Neural cell (in vitro differentiated cells): ENCODE results near the gene KCNA2. TPM values are rescaled to one million over a fixed set of nuclear protein-coding genes. Genes with fewer than 3 reads are reported as not detected.
A peak's percentile ranks its signal among the peaks of the same experiment; 100 is the strongest.

ENCODE experiments used
- H2AFZ ChIP-seq: fragments of 200-600, 300-800 bp; sonication (generic), shearing (Covaris generic); 2 replicates; pipeline ENCODE4 v1.6.0; 2014; ENCODE audit warnings: low read depth, mild to moderate bottlenecking, antibody characterized with exemption, low read length, moderate library complexity
- H3F3A ChIP-seq: fragments of 200-600 bp; shearing (Covaris generic); 2 replicates; pipeline ENCODE4 v1.6.1; 2016; ENCODE audit warnings: mild to moderate bottlenecking, moderate library complexity, mixed read lengths, antibody characterized with exemption, low read length; ENCODE audit not compliant: insufficient read depth, poor library complexity, severe bottlenecking
- H3K27ac ChIP-seq: fragments of 200-600, 300-800 bp; sonication (generic), shearing (Covaris generic); 2 replicates; pipeline ENCODE4 v1.5.1; 2014; ENCODE audit warnings: mild to moderate bottlenecking, low read length, moderate library complexity
- H3K27me3 ChIP-seq: fragments of 300-800, 200-600 bp; sonication (generic), shearing (Covaris generic); 2 replicates; pipeline ENCODE4 v1.6.0; 2014; ENCODE audit warnings: mild to moderate bottlenecking, low read depth, low read length, moderate library complexity; ENCODE audit not compliant: insufficient read depth
- H3K36me3 ChIP-seq: fragments of 300-800, 200-600 bp; sonication (generic), shearing (Covaris generic); 2 replicates; pipeline ENCODE4 v1.5.1; 2014; ENCODE audit warnings: mild to moderate bottlenecking, antibody characterized with exemption, low read length, moderate library complexity; ENCODE audit not compliant: insufficient read depth
- H3K4me2 ChIP-seq: fragments of 300-800, 200-600 bp; sonication (generic), shearing (Covaris generic); 2 replicates; pipeline ENCODE4 v1.6.0; 2014; ENCODE audit warnings: mild to moderate bottlenecking, low read length
- H3K4me3 ChIP-seq: fragments of 300-800, 200-600 bp; sonication (generic), shearing (Covaris generic); 2 replicates; pipeline ENCODE4 v1.5.1; 2014; ENCODE audit warnings: mild to moderate bottlenecking, low read length, moderate library complexity
- H3K79me2 ChIP-seq: fragments of 200-600 bp; shearing (Covaris generic); replicated peaks from 2 replicates; pipeline ENCODE4 v1.6.0; 2014; ENCODE audit warnings: mild to moderate bottlenecking, low read length, moderate library complexity; ENCODE audit not compliant: insufficient read depth
- H3K9ac ChIP-seq: fragments of 300-800, 200-600 bp; sonication (generic), shearing (Covaris generic); 2 replicates; pipeline ENCODE4 v1.6.1; 2016; ENCODE audit warnings: mild to moderate bottlenecking, low read length, mixed read lengths
- H3K9me2 ChIP-seq: fragments of 200-600 bp; shearing (Covaris generic); 2 replicates; pipeline ENCODE4 v1.6.1; 2016; ENCODE audit warnings: mild to moderate bottlenecking, low read length, mixed read lengths; ENCODE audit not compliant: insufficient read depth
- H3K9me3 ChIP-seq: fragments of 200-600, 300-800 bp; sonication (generic), shearing (Covaris generic); 2 replicates; pipeline ENCODE4 v1.6.1; 2016; ENCODE audit warnings: mild to moderate bottlenecking, mixed run types, low read length, moderate library complexity, mixed read lengths
- H4K20me1 ChIP-seq: fragments of 200-600 bp; shearing (Covaris generic); 2 replicates; pipeline ENCODE4 v1.6.1; 2016; ENCODE audit warnings: mild to moderate bottlenecking, mixed run types; ENCODE audit not compliant: insufficient read depth
- CTCF ChIP-seq: fragments of 450-650 bp; IDR thresholded peaks from 2 replicates; pipeline ENCODE4 v1.5.1; 2014; ENCODE audit warnings: antibody characterized with exemption, mild to moderate bottlenecking, moderate library complexity; ENCODE audit not compliant: poor library complexity, severe bottlenecking
- EP300 ChIP-seq: fragments of 450-650 bp; conservative IDR thresholded peaks from 2 replicates; pipeline ENCODE4 v1.6.1; 2014; ENCODE audit warnings: antibody characterized with exemption, mild to moderate bottlenecking, moderate library complexity; ENCODE audit not compliant: poor library complexity, severe bottlenecking
- EZH2 ChIP-seq: fragments of 200-600, 300-800 bp; shearing (Covaris generic), sonication (generic); IDR thresholded peaks from 2 replicates; pipeline ENCODE4 v1.6.1; 2014; ENCODE audit warnings: antibody characterized with exemption, low read length, borderline replicate concordance, mild to moderate bottlenecking; ENCODE audit not compliant: insufficient read depth, poor library complexity, severe bottlenecking
- MXI1 ChIP-seq: fragments of 450-650 bp; conservative IDR thresholded peaks from 2 replicates; pipeline ENCODE4 v1.6.1; 2014; ENCODE audit warnings: antibody characterized with exemption, mild to moderate bottlenecking; ENCODE audit not compliant: poor library complexity, severe bottlenecking
- POLR2AphosphoS5 ChIP-seq: IDR thresholded peaks from 2 replicates; pipeline ENCODE4 v1.6.1; 2012
- RAD21 ChIP-seq: fragments of 450-650 bp; conservative IDR thresholded peaks from 2 replicates; pipeline ENCODE4 v1.6.1; 2014; ENCODE audit warnings: antibody characterized with exemption, mild to moderate bottlenecking, moderate library complexity
- REST ChIP-seq: IDR thresholded peaks from 2 replicates; pipeline ENCODE4 v1.6.1; 2012; ENCODE audit warnings: borderline replicate concordance
- SMC3 ChIP-seq: fragments of 450-650 bp; conservative IDR thresholded peaks from 2 replicates; pipeline ENCODE4 v1.6.1; 2014; ENCODE audit warnings: antibody characterized with exemption, mild to moderate bottlenecking, moderate library complexity; ENCODE audit not compliant: poor library complexity
- TAF1 ChIP-seq: IDR thresholded peaks from 2 replicates; pipeline ENCODE4 v1.6.1; 2012; ENCODE audit warnings: low read depth
- polyA plus RNA-seq: library from polyadenylated mRNA; depleted of rRNA; stranded (reverse); fragments of >200 nt; gene quantifications from 2 replicates; pipeline ENCODE4 v1.2.3, GENCODE V29; 2014

The KCNA2 gene
- polyA plus RNA-seq, 1 donor from 2014 or later: 3.4 TPM

DNA sequence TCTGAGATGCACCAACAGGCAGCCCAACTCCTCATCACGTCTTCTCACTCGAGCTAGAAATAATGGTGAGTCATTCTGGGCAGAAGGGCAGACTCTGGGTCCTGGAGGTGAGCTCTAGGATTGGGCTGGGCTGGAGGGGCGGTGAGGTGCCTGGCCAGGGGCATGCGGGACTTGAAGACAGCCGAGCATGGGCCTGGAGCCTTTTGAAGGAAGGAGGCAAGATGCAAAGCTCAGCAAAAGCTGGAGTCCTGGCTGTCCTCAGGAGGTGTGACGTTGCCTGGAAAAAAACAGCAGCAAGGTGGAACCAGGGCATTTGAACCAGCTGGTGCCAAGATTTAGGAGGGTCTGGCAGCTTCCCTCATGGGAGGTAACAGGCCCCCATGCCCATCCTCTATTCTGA, 712 bp downstream of the KCNA2 start:
- Histone ChIP-seq H3K9me2 (no peaks in the 10 kb centered on the region), H3K36me3 (no peaks in the 10 kb centered on the region), H2AFZ (no peak overlapping the region), H3K4me3 (peak overlapping the region; percentile 87), H3K27ac (peak overlapping the region; percentile 45), H3K9ac (peak overlapping the region; percentile 79), H3F3A (no peaks in the 10 kb centered on the region), H3K79me2 (no peaks in the 10 kb centered on the region), H3K27me3 (peaks cover 39% of the 10 kb centered on the region), H4K20me1 (no peaks in the 10 kb centered on the region), H3K9me3 (no peaks in the 10 kb centered on the region), H3K4me2 (peak overlapping the region; percentile 96)
- TF ChIP-seq EZH2: no peak
- no peak for TF ChIP-seq CTCF
- no peak for TF ChIP-seq RAD21
- no peak for TF ChIP-seq SMC3
- TF ChIP-seq EP300: no peak
- no peak for TF ChIP-seq MXI1
- TF ChIP-seq TAF1: no peak
- no peak for TF ChIP-seq REST
- TF ChIP-seq POLR2AphosphoS5: no peak

DNA sequence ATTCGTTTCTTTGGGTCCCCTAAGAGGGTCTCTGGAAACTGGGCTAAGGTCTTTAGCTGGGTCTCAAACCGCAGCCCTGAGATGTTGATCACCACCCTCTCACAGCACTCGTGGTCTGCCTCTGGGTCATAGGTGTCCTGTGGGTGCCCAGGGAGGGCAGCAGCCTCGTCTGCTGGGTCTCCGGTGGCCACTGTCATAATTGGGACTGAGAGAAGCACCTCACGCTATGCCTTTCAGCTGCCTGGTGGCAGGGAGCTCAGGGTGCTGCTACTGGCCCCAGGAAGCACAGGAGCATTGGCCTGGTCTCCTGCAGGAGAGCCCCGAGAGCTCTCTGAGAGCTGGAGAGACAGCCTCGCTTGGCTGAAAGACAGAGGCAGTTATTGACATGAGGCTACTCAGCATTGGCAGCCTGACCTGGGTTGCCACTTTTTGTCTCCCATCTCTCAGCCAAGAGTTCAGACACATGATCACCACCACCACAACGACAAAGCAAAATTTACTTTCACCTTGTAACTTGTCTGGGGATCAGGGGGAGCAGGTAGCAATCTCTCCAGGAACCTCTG, 1.5 kb downstream of the KCNA2 start:
- H3K9me3 ChIP-seq: no peaks in the 10 kb centered on the region
- no peak overlapping the region for H3K27ac ChIP-seq
- H3K4me2 ChIP-seq: no peak overlapping the region
- H3K4me3 ChIP-seq: peak overlapping the region; percentile 87
- no peaks in the 10 kb centered on the region for H3K36me3 ChIP-seq
- H2AFZ ChIP-seq: no peak overlapping the region
- H3K9me2 ChIP-seq: no peaks in the 10 kb centered on the region
- peaks cover 31% of the 10 kb centered on the region for H3K27me3 ChIP-seq
- H3K79me2 ChIP-seq: no peaks in the 10 kb centered on the region
- no peak overlapping the region for H3K9ac ChIP-seq
- H3F3A ChIP-seq: no peaks in the 10 kb centered on the region
- TF ChIP-seq RAD21: no peak
- no peak for TF ChIP-seq MXI1
- no peak for TF ChIP-seq REST
- TF ChIP-seq EP300: no peak
- TF ChIP-seq CTCF: no peak
- no peak for TF ChIP-seq EZH2
- TF ChIP-seq POLR2AphosphoS5: no peak
- TF ChIP-seq TAF1: no peak
- no peak for TF ChIP-seq SMC3
- no peaks in the 10 kb centered on the region for H4K20me1 ChIP-seq
